T-helper 17 cell (primary cell): Measurements from ENCODE around the gene CMTM5. TPM values are rescaled to one million over a fixed set of nuclear protein-coding genes. Genes with fewer than 3 reads are reported as not detected.
A peak's percentile ranks its signal among the peaks of the same experiment; 100 is the strongest.

Experiments
- ATAC-seq: fragments of 150-1000 bp; cut with Tn5 transposase; 2 replicates; pipeline ENCODE4 v1.10.0; 2021; ENCODE audit warnings: mild to moderate bottlenecking, moderate library complexity
- DNase-seq, 3 donors: peaks; one replicate each; pipeline versions ENCODE4 v3.0.0 to v3.0.0-alpha.2; 2020 to 2021
- H3K9me3 ChIP-seq: one replicate; pipeline ENCODE4 v1.7.0; 2013; ENCODE audit warnings: low read length, mild to moderate bottlenecking; ENCODE audit not compliant: control insufficient read depth, poor library complexity, severe bottlenecking
- H3K27ac Mint-ChIP-seq: one replicate; pipeline ENCODE4 v1.8.0; 2022; ENCODE audit warnings: mild to moderate bottlenecking, moderate library complexity, mixed read lengths
- H3K27me3 Mint-ChIP-seq: one replicate; pipeline ENCODE4 v1.8.0; 2022; ENCODE audit warnings: mixed read lengths
- H3K36me3 Mint-ChIP-seq: one replicate; pipeline ENCODE4 v1.8.0; 2022; ENCODE audit warnings: low read depth, mixed read lengths
- H3K4me1 Mint-ChIP-seq: one replicate; pipeline ENCODE4 v1.8.0; 2022; ENCODE audit warnings: mild to moderate bottlenecking, mixed read lengths
- H3K4me3 Mint-ChIP-seq: one replicate; pipeline ENCODE4 v1.8.0; 2022; ENCODE audit warnings: mild to moderate bottlenecking, moderate library complexity, mixed read lengths
- total RNA-seq, 4 donors: library from RNA in 2 of 4; stranded (reverse) in 2 of 4; gene quantifications; one replicate each; pipeline ENCODE4 v1.2.3 and lab custom pipeline; 2022 to 2026

Gene CMTM5
- total RNA-seq, 2 donors from 2014 or later: 2.5 to 29.1 TPM

GRCh38 chr14:23351681-23352505, 25.0 kb upstream of the CMTM5 start:
- Mint-ChIP-seq H3K36me3 (peaks cover 12% of the 10 kb centered on the region), H3K4me1 (peaks cover 18% of the 10 kb centered on the region), H3K4me3 (peak overlapping the region; percentile 89), H3K27ac (no peak overlapping the region), H3K27me3 (peaks cover 50% of the 10 kb centered on the region)
- no peaks in the 10 kb centered on the region for H3K9me3 ChIP-seq
- no peak for DNase-seq
- peak; percentile 23 for ATAC-seq

- Mint-ChIP-seq H3K4me3 (peak within 1 kb of the TSS; percentile 89), H3K4me1 (peaks cover 18% of the 10 kb centered on the region), H3K36me3 (peaks cover 12% of the 10 kb centered on the region), H3K27ac (peak within 1 kb of the TSS; percentile 72), H3K27me3 (peaks cover 50% of the 10 kb centered on the region)
- ATAC-seq: peak; percentile 93
- H3K9me3 ChIP-seq: no peaks in the 10 kb centered on the region
- DNase-seq: peak in 2 of 3 donors; percentile 29 to 31
Observed at GRCh38 chr14:23352506-23353432, 24.1 kb upstream of the CMTM5 start, which contains the start of gene SLC22A17. TSS of gene SLC22A17 (minus strand) at chr14:23352887.

GRCh38 chr14:23353433-23353780, 23.4 kb upstream of the CMTM5 start:
- ATAC-seq: no peak
- Mint-ChIP-seq H3K27me3 (peaks cover 51% of the 10 kb centered on the region), H3K4me1 (peaks cover 18% of the 10 kb centered on the region), H3K27ac (peak overlapping the region; percentile 72), H3K36me3 (peaks cover 12% of the 10 kb centered on the region), H3K4me3 (peak overlapping the region; percentile 89)
- H3K9me3 ChIP-seq: no peaks in the 10 kb centered on the region
- DNase-seq: no peak

- no peaks in the 10 kb centered on the region for H3K9me3 ChIP-seq
- H3K27me3 Mint-ChIP-seq: peaks cover 55% of the 10 kb centered on the region
- H3K27ac Mint-ChIP-seq: no peak overlapping the region
- peaks cover 20% of the 10 kb centered on the region for H3K4me1 Mint-ChIP-seq
- peaks cover 12% of the 10 kb centered on the region for H3K36me3 Mint-ChIP-seq
- no peak for ATAC-seq
- DNase-seq: no peak
- peak overlapping the region; percentile 25 for H3K4me3 Mint-ChIP-seq
Observed at GRCh38 chr14:23354990-23355389, 21.9 kb upstream of the CMTM5 start.

- H3K4me1 Mint-ChIP-seq: peaks cover 22% of the 10 kb centered on the region
- no peak overlapping the region for H3K27ac Mint-ChIP-seq
- no peaks in the 10 kb centered on the region for H3K9me3 ChIP-seq
- DNase-seq (no peak), ATAC-seq (no peak)
- H3K4me3 Mint-ChIP-seq: no peak overlapping the region
- peaks cover 12% of the 10 kb centered on the region for H3K36me3 Mint-ChIP-seq
- peaks cover 55% of the 10 kb centered on the region for H3K27me3 Mint-ChIP-seq
Observed at GRCh38 chr14:23355871-23356435, 20.9 kb upstream of the CMTM5 start.

- Mint-ChIP-seq H3K4me1 (peaks cover 23% of the 10 kb centered on the region), H3K4me3 (no peak overlapping the region), H3K27ac (no peak overlapping the region), H3K27me3 (peaks cover 57% of the 10 kb centered on the region), H3K36me3 (peaks cover 13% of the 10 kb centered on the region)
- ATAC-seq: no peak
- no peak for DNase-seq
- H3K9me3 ChIP-seq: no peaks in the 10 kb centered on the region
Observed at GRCh38 chr14:23356662-23357061, 20.2 kb upstream of the CMTM5 start.

- Mint-ChIP-seq H3K36me3 (peaks cover 13% of the 10 kb centered on the region), H3K27ac (no peak overlapping the region), H3K4me1 (peaks cover 23% of the 10 kb centered on the region), H3K4me3 (no peak overlapping the region), H3K27me3 (peaks cover 57% of the 10 kb centered on the region)
- no peak for ATAC-seq
- DNase-seq: no peak
- H3K9me3 ChIP-seq: no peaks in the 10 kb centered on the region
Observed at GRCh38 chr14:23357261-23357660, 19.6 kb upstream of the CMTM5 start.

- peak overlapping the region; percentile 54 for H3K27ac Mint-ChIP-seq
- H3K9me3 ChIP-seq: no peaks in the 10 kb centered on the region
- H3K27me3 Mint-ChIP-seq: peaks cover 58% of the 10 kb centered on the region
- ATAC-seq (no peak), DNase-seq (no peak)
- peaks cover 18% of the 10 kb centered on the region for H3K4me1 Mint-ChIP-seq
- no peak overlapping the region for H3K4me3 Mint-ChIP-seq
- H3K36me3 Mint-ChIP-seq: peaks cover 11% of the 10 kb centered on the region
Observed at GRCh38 chr14:23358042-23358441, 18.8 kb upstream of the CMTM5 start.

GRCh38 chr14:23358553-23359166, 18.2 kb upstream of the CMTM5 start:
- Mint-ChIP-seq H3K36me3 (peaks cover 10% of the 10 kb centered on the region), H3K27me3 (peaks cover 58% of the 10 kb centered on the region), H3K4me3 (no peak overlapping the region), H3K27ac (peak overlapping the region; percentile 54), H3K4me1 (peaks cover 13% of the 10 kb centered on the region)
- DNase-seq (no peak), ATAC-seq (no peak)
- H3K9me3 ChIP-seq: no peaks in the 10 kb centered on the region

- Mint-ChIP-seq H3K27ac (no peak overlapping the region), H3K36me3 (peaks cover 5% of the 10 kb centered on the region)
Observed at GRCh38 chr14:23359167-23359626, 17.6 kb upstream of the CMTM5 start.

GRCh38 chr14:23359722-23360447, 17.0 kb upstream of the CMTM5 start:
- ATAC-seq: no peak
- Mint-ChIP-seq H3K4me3 (no peak overlapping the region), H3K4me1 (peaks cover 7% of the 10 kb centered on the region), H3K27me3 (peaks cover 55% of the 10 kb centered on the region), H3K27ac (no peak overlapping the region), H3K36me3 (peaks cover 3% of the 10 kb centered on the region)
- DNase-seq: no peak
- no peaks in the 10 kb centered on the region for H3K9me3 ChIP-seq

More at GRCh38 chr14:23359167-23359626, 17.6 kb upstream of the CMTM5 start:
- no peak for DNase-seq
- Mint-ChIP-seq H3K4me1 (peaks cover 7% of the 10 kb centered on the region), H3K4me3 (no peak overlapping the region), H3K27me3 (peaks cover 55% of the 10 kb centered on the region)
- ATAC-seq: no peak
- H3K9me3 ChIP-seq: no peaks in the 10 kb centered on the region

- Mint-ChIP-seq H3K27ac (no peak overlapping the region), H3K4me1 (peaks cover 9% of the 10 kb centered on the region), H3K36me3 (peaks cover 3% of the 10 kb centered on the region), H3K27me3 (peaks cover 50% of the 10 kb centered on the region), H3K4me3 (no peak overlapping the region)
- no peaks in the 10 kb centered on the region for H3K9me3 ChIP-seq
- DNase-seq (no peak), ATAC-seq (no peak)
Observed at GRCh38 chr14:23360496-23360895, 16.4 kb upstream of the CMTM5 start.
